Fibroblast of pulmonary artery (primary cell): ENCODE results near the gene TFPI.

ENCODE experiments used
- DNase-seq: peaks from one replicate; pipeline ENCODE4 v3.0.0-alpha.2; 2010; ENCODE audit warnings: low read depth
- H3K4me3 ChIP-seq: replicated peaks from 2 replicates; pipeline ENCODE4 v1.5.1; 2011; ENCODE audit warnings: low read depth, mild to moderate bottlenecking, control low read depth, low read length, moderate library complexity
- CTCF ChIP-seq: IDR thresholded peaks from 2 replicates; pipeline ENCODE4 v1.5.1; 2011; ENCODE audit warnings: mild to moderate bottlenecking, control low read depth, low read length, inconsistent platforms; ENCODE audit errors: missing control alignments

Gene TFPI

GRCh38 chr2:187445051-187445450 lies 109.2 kb downstream of the TFPI start:
- peak overlapping the region; percentile 70 for H3K4me3 ChIP-seq
- DNase-seq: no peak
- no peak for TF ChIP-seq CTCF

- no peak for TF ChIP-seq CTCF
- DNase-seq: no peak
- no peak overlapping the region for H3K4me3 ChIP-seq
These were observed 111.5 kb downstream of the TFPI start for GRCh38 chr2:187442778-187443177.

- TF ChIP-seq CTCF: peak; percentile 10
- DNase-seq: no peak
- H3K4me3 ChIP-seq: no peak overlapping the region
These were observed 111.9 kb downstream of the TFPI start for GRCh38 chr2:187442378-187442777.

- TF ChIP-seq CTCF: no peak
- no peak overlapping the region for H3K4me3 ChIP-seq
- DNase-seq: no peak
These were observed 114.0 kb downstream of the TFPI start for GRCh38 chr2:187440101-187440675.

- no peak for DNase-seq
- no peak overlapping the region for H3K4me3 ChIP-seq
- no peak for TF ChIP-seq CTCF
These were observed 115.8 kb downstream of the TFPI start for GRCh38 chr2:187438455-187438854.

- no peak for TF ChIP-seq CTCF
- H3K4me3 ChIP-seq: no peak overlapping the region
- DNase-seq: peak; percentile 39
These were observed 118.5 kb downstream of the TFPI start for GRCh38 chr2:187435756-187436155.

- no peak for DNase-seq
- TF ChIP-seq CTCF: no peak
These were observed 119.2 kb downstream of the TFPI start for GRCh38 chr2:187435078-187435477.

More at GRCh38 chr2:187435078-187435477, 119.2 kb downstream of the TFPI start:
- no peak overlapping the region for H3K4me3 ChIP-seq
